NCI-H1105 treated with DMSO at 0.1 percent for 48 hours (cell line): Measurements from ENCODE around the gene UNK.

ENCODE experiments used
- DNase-seq: peaks from one replicate; lab custom pipeline; 2025; lab: John Stamatoyannopoulos, UW

Gene UNK

GRCh38 chr17:75834928-75835653, 50.5 kb downstream of the UNK start:
- peak; percentile 5 for DNase-seq

GRCh38 chr17:75835654-75835987, 51.0 kb downstream of the UNK start:
- no peak for DNase-seq

- no peak for DNase-seq
Measured at GRCh38 chr17:75836605-75837004, 52.0 kb downstream of the UNK start.

- no peak for DNase-seq
Measured at GRCh38 chr17:75837899-75838298, 53.3 kb downstream of the UNK start.

- DNase-seq, result no peak
Measured at GRCh38 chr17:75838410-75838809, 53.8 kb downstream of the UNK start.

- DNase-seq, result no peak
Measured at GRCh38 chr17:75839942-75840798, 55.6 kb downstream of the UNK start.

GRCh38 chr17:75840799-75841164, 56.2 kb downstream of the UNK start:
- no peak for DNase-seq

GRCh38 chr17:75842411-75842810, 57.8 kb downstream of the UNK start:
- DNase-seq, result no peak

GRCh38 chr17:75842963-75843576, 58.5 kb downstream of the UNK start:
- DNase-seq, result no peak

GRCh38 chr17:75843577-75844529, 59.2 kb downstream of the UNK start, which contains the start of gene UNC13D:
TSS of gene UNC13D (minus strand) at chr17:75844404. CDS start at chr17:75844337, 67 bp downstream.
- DNase-seq, result no peak

GRCh38 chr17:75844530-75845057, 60.0 kb downstream of the UNK start:
- no peak for DNase-seq

- DNase-seq, result peak; percentile 2
Measured at GRCh38 chr17:75845058-75845711, 60.6 kb downstream of the UNK start.

GRCh38 chr17:75845933-75846691, 61.5 kb downstream of the UNK start:
- no peak for DNase-seq

GRCh38 chr17:75846692-75847613, 62.3 kb downstream of the UNK start:
- DNase-seq, result no peak

GRCh38 chr17:75847614-75848522, 63.3 kb downstream of the UNK start:
- DNase-seq, result no peak

- peak; percentile 22 for DNase-seq
Measured at GRCh38 chr17:75848523-75849278, 64.1 kb downstream of the UNK start.

- no peak for DNase-seq
Measured at GRCh38 chr17:75849279-75849646, 64.7 kb downstream of the UNK start.
